HTERT RPE-1 (cell line): ENCODE measurements around the gene GALR1.
"Not testable (repeated sequence)": the region's sequence is repeated elsewhere in the genome, so short reads cannot be mapped to it uniquely, and the experiment has no call there.

Experiments
- in situ Hi-C: fragments of 300-500 bp; cut with MboI; formaldehyde crosslinking; loops from 4 replicates; pipeline ENCODE4 v1.14.3; 2020; ENCODE audit warnings: low sequenced_read_pairs

GALR1 gene

GRCh38 chr18:77250501-77250925, 865 bp downstream of the GALR1 start:
- in situ Hi-C loops: no loop called here

GRCh38 chr18:77250926-77251729, 1.5 kb downstream of the GALR1 start:
- in situ Hi-C loops: no loop called here

GRCh38 chr18:77251730-77252050, 2.0 kb downstream of the GALR1 start:
- in situ Hi-C loops: no loop called here

- in situ Hi-C loops: no loop called here
Observed at GRCh38 chr18:77254711-77255405, 5.2 kb downstream of the GALR1 start.

- in situ Hi-C loops: no loop called here
Observed at GRCh38 chr18:77255426-77256105, 5.9 kb downstream of the GALR1 start.

GRCh38 chr18:77262643-77263465, 13.2 kb downstream of the GALR1 start:
- in situ Hi-C loops: no loop called here

- in situ Hi-C loops: no loop called here
Observed at GRCh38 chr18:77263466-77263763, 13.8 kb downstream of the GALR1 start.

- in situ Hi-C loops: no loop called here
Observed at GRCh38 chr18:77267969-77268368, 18.3 kb downstream of the GALR1 start.

GRCh38 chr18:77268456-77268855, 18.8 kb downstream of the GALR1 start:
- in situ Hi-C loops: no loop called here

GRCh38 chr18:77271576-77272481, 22.2 kb downstream of the GALR1 start:
- in situ Hi-C loops: no loop called here

GRCh38 chr18:77290841-77291240, 41.2 kb downstream of the GALR1 start:
- in situ Hi-C loops: not testable (repeated sequence)

- in situ Hi-C loops: no loop called here
Observed at GRCh38 chr18:77298172-77298571, 48.5 kb downstream of the GALR1 start.

- in situ Hi-C loops: no loop called here
Observed at GRCh38 chr18:77299706-77300105, 50.1 kb downstream of the GALR1 start.

- in situ Hi-C loops: no loop called here
Observed at GRCh38 chr18:77300579-77300978, 50.9 kb downstream of the GALR1 start.

GRCh38 chr18:77304268-77304667, 54.6 kb downstream of the GALR1 start:
- in situ Hi-C loops: no loop called here

- in situ Hi-C loops: no loop called here
Observed at GRCh38 chr18:77305676-77306075, 56.0 kb downstream of the GALR1 start.

GRCh38 chr18:77308216-77308615, 58.6 kb downstream of the GALR1 start:
- in situ Hi-C loops: no loop called here

GRCh38 chr18:77314511-77314910, 64.9 kb downstream of the GALR1 start:
- in situ Hi-C loops: no loop called here

- in situ Hi-C loops: no loop called here
Observed at GRCh38 chr18:77314952-77315351, 65.3 kb downstream of the GALR1 start.

GRCh38 chr18:77316008-77316407, 66.4 kb downstream of the GALR1 start:
- in situ Hi-C loops: no loop called here
